PC-9 (cell line): ENCODE results near the gene UBR1. TPM values are rescaled to one million over a fixed set of nuclear protein-coding genes. Genes with fewer than 3 reads are reported as not detected.

ENCODE experiments used
- BruUV-seq: library from RNA; stranded (reverse); fragments of 400-500 nt; replicated peaks from 2 replicates; lab custom pipeline; 2021; lab: Mats Ljungman, UMichigan
- CTCF ChIA-PET: fragments of 300-600 bp; sonication (Branson Sonifier 250); formaldehyde crosslinking; loops from one replicate; lab custom pipeline; 2022; ENCODE audit warnings: antibody characterized with exemption; lab: Charles Lee
- POLR2A ChIA-PET: fragments of 300-600 bp; sonication (Branson Sonifier 250); formaldehyde crosslinking; loops from one replicate; lab custom pipeline; 2022; ENCODE audit warnings: antibody characterized with exemption; ENCODE audit not compliant: unreplicated experiment; lab: Charles Lee
- DNase-seq, 2 experiments: peaks; one replicate each; pipeline versions ENCODE4 v3.0.0 to v3.0.0-alpha.2; 2015 to 2022; ENCODE audit warnings: mixed read lengths in 1 of 2
- H2AFZ ChIP-seq: fragments of 200-600 bp; sonication (generic); 2 replicates; pipeline ENCODE4 v1.8.1; 2017; ENCODE audit warnings: antibody characterized with exemption
- H3F3A ChIP-seq: fragments of 200-600 bp; sonication (generic); 2 replicates; pipeline ENCODE4 v1.8.1; 2017; ENCODE audit warnings: antibody characterized with exemption, mild to moderate bottlenecking, low read depth; ENCODE audit not compliant: insufficient read depth
- H3K27ac ChIP-seq: fragments of 200-600 bp; sonication (generic); 2 replicates; pipeline ENCODE4 v1.6.1; 2016; ENCODE audit warnings: mixed run types
- H3K27me3 ChIP-seq: fragments of 200-600 bp; sonication (generic); 2 replicates; pipeline ENCODE4 v1.6.1; 2016; ENCODE audit warnings: low read depth, mixed run types; ENCODE audit not compliant: insufficient read depth
- H3K36me3 ChIP-seq: fragments of 200-600 bp; sonication (generic); 2 replicates; pipeline ENCODE4 v1.6.1; 2016; ENCODE audit warnings: low read depth, mixed run types
- H3K4me1 ChIP-seq: fragments of 200-600 bp; sonication (generic); replicated peaks from 2 replicates; pipeline ENCODE4 v1.6.1; 2016; ENCODE audit warnings: mixed run types; ENCODE audit not compliant: insufficient read depth
- H3K4me2 ChIP-seq: fragments of 200-600 bp; sonication (generic); 2 replicates; pipeline ENCODE4 v1.6.1; 2017; ENCODE audit warnings: mixed run types
- H3K4me3 ChIP-seq: fragments of 200-600 bp; sonication (generic); 2 replicates; pipeline ENCODE4 v1.6.1; 2016; ENCODE audit warnings: mixed run types
- H3K79me2 ChIP-seq: fragments of 200-600 bp; sonication (generic); 2 replicates; pipeline ENCODE4 v1.6.1; 2017; ENCODE audit warnings: low read depth, mixed run types
- H3K9me2 ChIP-seq: fragments of 200-600 bp; sonication (generic); 2 replicates; pipeline ENCODE4 v1.8.1; 2017; ENCODE audit warnings: mild to moderate bottlenecking; ENCODE audit not compliant: insufficient read depth
- H3K9me3 ChIP-seq: fragments of 200-600 bp; sonication (generic); 2 replicates; pipeline ENCODE4 v1.8.1; 2016; ENCODE audit warnings: low read depth; ENCODE audit not compliant: insufficient read depth
- H4K20me1 ChIP-seq: fragments of 200-600 bp; sonication (generic); 2 replicates; pipeline ENCODE4 v1.8.1; 2017; ENCODE audit not compliant: insufficient read depth
- EZH2 ChIP-seq: fragments of 200-600 bp; sonication (generic); IDR thresholded peaks from 2 replicates; pipeline ENCODE4 v1.8.0; 2017; ENCODE audit warnings: antibody characterized with exemption, low read depth
- intact Hi-C: fragments of 100-400 bp; cut with micrococcal nuclease; formaldehyde crosslinking; loops from one replicate; pipeline ENCODE4 v1.10.0; 2022; ENCODE audit not compliant: unreplicated experiment
- total RNA-seq: library from RNA; stranded (reverse); gene quantifications from 2 replicates; pipeline ENCODE4 v1.2.3, GENCODE V29; 2021
- TF ChIP-seq, protein P1 (sequence below): fragments of 200-600 bp; sonication (generic); conservative IDR thresholded peaks from 2 replicates; pipeline ENCODE4 v1.6.1; 2017; ENCODE audit warnings: mixed run types, antibody characterized with exemption, mild to moderate bottlenecking, moderate library complexity

Gene UBR1
- total RNA-seq, 1 experiment from 2014 or later, result 17.1 TPM

DNA sequence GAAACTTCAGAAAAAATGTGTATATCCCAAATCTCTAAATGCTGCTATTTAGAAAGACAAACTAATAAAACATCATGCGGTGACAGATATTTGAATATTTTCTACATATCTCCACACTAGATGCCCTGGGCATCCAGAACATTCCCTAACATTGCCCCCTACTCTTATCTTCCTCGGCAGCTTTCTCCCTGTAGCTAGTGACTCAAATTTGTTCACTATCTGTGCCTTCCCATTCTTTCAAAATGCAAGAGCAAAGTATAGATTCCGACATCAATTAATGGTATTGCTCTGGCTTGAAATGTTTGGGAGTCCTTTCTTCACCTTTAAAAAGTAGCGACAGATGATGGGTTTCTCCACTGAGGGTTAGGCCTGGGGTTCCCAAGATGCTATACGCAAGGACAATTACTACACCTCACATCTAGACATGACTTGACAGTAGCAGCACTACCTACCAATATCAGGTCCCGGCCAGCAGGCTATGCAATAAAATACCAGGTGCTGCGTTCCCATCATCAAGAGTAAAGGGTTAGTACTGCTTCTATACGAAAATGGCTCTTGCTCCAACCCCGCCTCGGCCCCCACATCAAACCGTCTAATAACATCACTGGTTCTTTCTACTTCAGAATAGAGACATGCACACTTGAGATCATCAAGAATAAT lies 631 bp downstream of the UBR1 start:
- Histone ChIP-seq H3F3A (peaks cover 4% of the 10 kb centered on the region; the same call in 1 of the 2 replicates), H3K27me3 (no peaks in the 10 kb centered on the region), H3K4me3 (peak overlapping the region; percentile 80), H3K36me3 (no peaks in the 10 kb centered on the region), H3K9me2 (no peaks in the 10 kb centered on the region), H3K27ac (no peak overlapping the region), H3K9me3 (no peaks in the 10 kb centered on the region), H2AFZ (peak overlapping the region; percentile 84), H3K4me2 (peak overlapping the region; percentile 88), H3K79me2 (peaks cover 31% of the 10 kb centered on the region), H4K20me1 (no peaks in the 10 kb centered on the region), H3K4me1 (peaks cover 13% of the 10 kb centered on the region)
- peak in 1 of 2 experiments; percentile 14 for DNase-seq
- POLR2A ChIA-PET, result no interaction called here
- no peak for TF ChIP-seq EZH2
- TF ChIP-seq, protein P1, sequence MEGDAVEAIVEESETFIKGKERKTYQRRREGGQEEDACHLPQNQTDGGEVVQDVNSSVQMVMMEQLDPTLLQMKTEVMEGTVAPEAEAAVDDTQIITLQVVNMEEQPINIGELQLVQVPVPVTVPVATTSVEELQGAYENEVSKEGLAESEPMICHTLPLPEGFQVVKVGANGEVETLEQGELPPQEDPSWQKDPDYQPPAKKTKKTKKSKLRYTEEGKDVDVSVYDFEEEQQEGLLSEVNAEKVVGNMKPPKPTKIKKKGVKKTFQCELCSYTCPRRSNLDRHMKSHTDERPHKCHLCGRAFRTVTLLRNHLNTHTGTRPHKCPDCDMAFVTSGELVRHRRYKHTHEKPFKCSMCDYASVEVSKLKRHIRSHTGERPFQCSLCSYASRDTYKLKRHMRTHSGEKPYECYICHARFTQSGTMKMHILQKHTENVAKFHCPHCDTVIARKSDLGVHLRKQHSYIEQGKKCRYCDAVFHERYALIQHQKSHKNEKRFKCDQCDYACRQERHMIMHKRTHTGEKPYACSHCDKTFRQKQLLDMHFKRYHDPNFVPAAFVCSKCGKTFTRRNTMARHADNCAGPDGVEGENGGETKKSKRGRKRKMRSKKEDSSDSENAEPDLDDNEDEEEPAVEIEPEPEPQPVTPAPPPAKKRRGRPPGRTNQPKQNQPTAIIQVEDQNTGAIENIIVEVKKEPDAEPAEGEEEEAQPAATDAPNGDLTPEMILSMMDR, result no peak
- TSS peak; percentile 64 for BruUV-seq
- intact Hi-C loops, result no loop called here
- CTCF ChIA-PET, result no interaction called here

DNA sequence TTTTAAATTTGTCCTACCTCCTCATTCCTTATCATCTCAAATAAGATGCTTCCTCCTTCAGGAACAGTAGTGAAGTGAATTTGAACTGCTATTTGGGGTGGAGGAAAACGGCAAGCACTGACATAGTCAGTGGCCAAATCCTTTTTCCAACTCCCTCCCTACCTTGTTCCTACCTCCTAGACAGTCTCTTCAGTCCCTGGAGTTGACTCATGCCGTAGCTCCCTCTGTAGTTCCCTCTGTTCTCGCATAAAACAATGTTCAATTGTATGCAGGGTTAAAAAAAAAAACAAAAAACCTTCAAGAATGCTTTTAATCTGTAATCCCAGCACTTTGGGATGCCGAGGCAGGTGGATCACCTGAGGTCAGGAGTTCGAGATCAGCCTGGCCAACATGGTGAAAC lies 1.4 kb downstream of the UBR1 start:
- DNase-seq, result no peak
- BruUV-seq, result no TSS peak

DNA sequence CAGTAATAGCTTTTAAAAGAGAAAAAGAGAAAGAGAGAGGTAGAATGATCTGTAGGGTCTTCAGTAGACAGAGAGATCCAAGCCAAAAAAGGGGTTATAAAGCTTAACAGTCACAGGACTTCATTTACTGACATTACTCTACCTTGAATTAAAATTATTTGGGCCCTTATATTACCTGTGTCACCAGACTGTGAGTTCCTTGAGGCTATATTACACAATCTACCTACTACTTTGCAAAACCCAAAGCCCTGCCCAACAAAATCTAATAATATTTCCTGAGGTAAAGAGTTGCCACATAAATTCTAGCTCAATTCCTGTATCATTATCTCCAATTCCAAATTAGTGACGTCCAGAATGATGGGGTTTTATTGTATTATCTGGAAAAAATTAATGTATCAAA lies 1.9 kb downstream of the UBR1 start:
- H3F3A ChIP-seq, result peaks cover 4% of the 10 kb centered on the region; the same call in 1 of the 2 replicates
- TF ChIP-seq, protein P1, result no peak
- TF ChIP-seq EZH2, result no peak
- DNase-seq, result peak in 1 of 2 experiments; percentile 38
- H3K9me2 ChIP-seq, result no peaks in the 10 kb centered on the region
- no peaks in the 10 kb centered on the region for H3K36me3 ChIP-seq
- no peaks in the 10 kb centered on the region for H3K27me3 ChIP-seq
- POLR2A ChIA-PET, result interaction anchor here (0.6 kb wide), 2 partner anchors 19 to 28 kb away, joined by 5 to 9 read pairs; no protein-coding TSS in a partner anchor
- H4K20me1 ChIP-seq, result no peaks in the 10 kb centered on the region
- peaks cover 31% of the 10 kb centered on the region for H3K79me2 ChIP-seq
- peaks cover 13% of the 10 kb centered on the region for H3K4me1 ChIP-seq
- no peak overlapping the region for H2AFZ ChIP-seq
- BruUV-seq, result no TSS peak
- H3K9me3 ChIP-seq, result no peaks in the 10 kb centered on the region
- intact Hi-C loops, result no loop called here
- CTCF ChIA-PET, result no interaction called here
- H3K4me3 ChIP-seq, result no peak overlapping the region
- no peak overlapping the region; the same call in 1 of the 2 replicates for H3K27ac ChIP-seq
- H3K4me2 ChIP-seq, result peak overlapping the region; percentile 88

More for the DNA sequence above, 1.4 kb downstream of the UBR1 start:
- Histone ChIP-seq H3K79me2 (peaks cover 31% of the 10 kb centered on the region), H2AFZ (no peak overlapping the region), H3K36me3 (no peaks in the 10 kb centered on the region), H3K4me3 (no peak overlapping the region), H3K9me3 (no peaks in the 10 kb centered on the region), H3K4me1 (peaks cover 13% of the 10 kb centered on the region), H3K27me3 (no peaks in the 10 kb centered on the region), H3F3A (peaks cover 4% of the 10 kb centered on the region; the same call in 1 of the 2 replicates), H3K4me2 (peak overlapping the region; percentile 88), H4K20me1 (no peaks in the 10 kb centered on the region), H3K27ac (peak overlapping the region; percentile 34; the same call in 1 of the 2 replicates), H3K9me2 (no peaks in the 10 kb centered on the region)
- TF ChIP-seq, protein P1, result no peak
- no peak for TF ChIP-seq EZH2
- POLR2A ChIA-PET, result interaction anchor here (0.6 kb wide), 1 partner anchor 18 kb away, joined by 5 read pairs; no protein-coding TSS in a partner anchor
- CTCF ChIA-PET, result no interaction called here
- intact Hi-C loops, result no loop called here
